SK-N-SH treated with all-trans-retinoic acid at 6 μM for 48 hours (cell line): ENCODE results near the gene HLCS.

Experiments used
- ATAC-seq: fragments of 200-7000 bp; cut with Tn5 transposase; 3 replicates; pipeline ENCODE4 v1.9.1; 2020; ENCODE audit warnings: mild to moderate bottlenecking, moderate library complexity
- ARNTL ChIP-seq: fragments of 450-650 bp; formaldehyde crosslinking; IDR thresholded peaks from 2 replicates; pipeline ENCODE4 v1.5.0; 2020; ENCODE audit warnings: low read depth, mild to moderate bottlenecking, moderate library complexity, borderline replicate concordance
- BACH2 ChIP-seq: fragments of 250-450 bp; sonication (Bioruptor Pico); IDR thresholded peaks from 2 replicates; pipeline ENCODE4 v1.9.0; 2021; ENCODE audit warnings: mild to moderate bottlenecking, borderline replicate concordance
- CSDC2 ChIP-seq: fragments of 250-450 bp; sonication (Bioruptor Pico); IDR thresholded peaks from 2 replicates; pipeline ENCODE4 v1.5.0; 2020; ENCODE audit warnings: mild to moderate bottlenecking, moderate library complexity
- GLIS3 ChIP-seq: fragments of 250-450 bp; sonication (Bioruptor Pico); IDR thresholded peaks from 2 replicates; pipeline ENCODE4 v1.5.0; 2020; ENCODE audit warnings: mild to moderate bottlenecking, moderate library complexity
- ISL1 ChIP-seq: fragments of 250-450 bp; sonication (Bioruptor Pico); IDR thresholded peaks from 2 replicates; pipeline ENCODE4 v2.1.2; 2022; ENCODE audit warnings: mild to moderate bottlenecking, moderate library complexity
- PPARA ChIP-seq: fragments of 250-450 bp; sonication (Bioruptor Pico); IDR thresholded peaks from 2 replicates; pipeline ENCODE4 v1.5.0; 2020; ENCODE audit warnings: mild to moderate bottlenecking, borderline replicate concordance
- RARB ChIP-seq: fragments of 250-450 bp; sonication (Bioruptor Pico); IDR thresholded peaks from 2 replicates; pipeline ENCODE4 v1.8.0; 2021; ENCODE audit warnings: mild to moderate bottlenecking, moderate library complexity
- TCF4 ChIP-seq: fragments of 250-450 bp; sonication (Bioruptor Pico); IDR thresholded peaks from 2 replicates; pipeline ENCODE4 v1.8.0; 2021; ENCODE audit warnings: mild to moderate bottlenecking, moderate library complexity, borderline replicate concordance
- TOX ChIP-seq: fragments of 250-450 bp; sonication (Bioruptor Pico); IDR thresholded peaks from 2 replicates; pipeline ENCODE4 v1.8.0; 2021; ENCODE audit warnings: mild to moderate bottlenecking, moderate library complexity, borderline replicate concordance
- TSHZ2 ChIP-seq: fragments of 250-450 bp; sonication (Bioruptor Pico); IDR thresholded peaks from 2 replicates; pipeline ENCODE4 v1.5.0; 2020; ENCODE audit warnings: mild to moderate bottlenecking, moderate library complexity
- ZC3H10 ChIP-seq: fragments of 250-450 bp; sonication (Bioruptor Pico); IDR thresholded peaks from 2 replicates; pipeline ENCODE4 v1.5.1; 2021; ENCODE audit warnings: mild to moderate bottlenecking, moderate library complexity
- ZFP3 ChIP-seq: fragments of 250-450 bp; sonication (Bioruptor Pico); IDR thresholded peaks from 2 replicates; pipeline ENCODE4 v1.5.0; 2020; ENCODE audit warnings: mild to moderate bottlenecking, moderate library complexity
- ZFP30 ChIP-seq: fragments of 450-650 bp; formaldehyde crosslinking; IDR thresholded peaks from 2 replicates; pipeline ENCODE4 v1.5.0; 2022; ENCODE audit warnings: mild to moderate bottlenecking, moderate library complexity
- ZNF565 ChIP-seq: fragments of 450-650 bp; formaldehyde crosslinking; conservative IDR thresholded peaks from 2 replicates; pipeline ENCODE4 v1.5.0; 2020; ENCODE audit warnings: low read depth, mild to moderate bottlenecking, moderate library complexity
- ZNF70 ChIP-seq: fragments of 450-650 bp; formaldehyde crosslinking; IDR thresholded peaks from 2 replicates; pipeline ENCODE4 v1.5.0; 2020; ENCODE audit warnings: mild to moderate bottlenecking, moderate library complexity
- ZNF8 ChIP-seq: fragments of 450-650 bp; formaldehyde crosslinking; IDR thresholded peaks from 2 replicates; pipeline ENCODE4 v1.5.0; 2020; ENCODE audit warnings: mild to moderate bottlenecking, moderate library complexity
- TF ChIP-seq, protein P1 (sequence below): fragments of 250-450 bp; sonication (Bioruptor Pico); IDR thresholded peaks from 2 replicates; pipeline ENCODE4 v1.8.0; 2020; ENCODE audit warnings: mild to moderate bottlenecking, moderate library complexity, borderline replicate concordance
- TF ChIP-seq, protein P2 (sequence below): fragments of 250-450 bp; sonication (Bioruptor Pico); IDR thresholded peaks from 2 replicates; pipeline ENCODE4 v1.8.0; 2021; ENCODE audit warnings: low read depth, mild to moderate bottlenecking, moderate library complexity, borderline replicate concordance
- TF ChIP-seq, protein P3 (sequence below): fragments of 250-450 bp; sonication (Bioruptor Pico); IDR thresholded peaks from 2 replicates; pipeline ENCODE4 v1.5.1; 2020; ENCODE audit warnings: low read depth, mild to moderate bottlenecking, moderate library complexity

The HLCS gene

DNA sequence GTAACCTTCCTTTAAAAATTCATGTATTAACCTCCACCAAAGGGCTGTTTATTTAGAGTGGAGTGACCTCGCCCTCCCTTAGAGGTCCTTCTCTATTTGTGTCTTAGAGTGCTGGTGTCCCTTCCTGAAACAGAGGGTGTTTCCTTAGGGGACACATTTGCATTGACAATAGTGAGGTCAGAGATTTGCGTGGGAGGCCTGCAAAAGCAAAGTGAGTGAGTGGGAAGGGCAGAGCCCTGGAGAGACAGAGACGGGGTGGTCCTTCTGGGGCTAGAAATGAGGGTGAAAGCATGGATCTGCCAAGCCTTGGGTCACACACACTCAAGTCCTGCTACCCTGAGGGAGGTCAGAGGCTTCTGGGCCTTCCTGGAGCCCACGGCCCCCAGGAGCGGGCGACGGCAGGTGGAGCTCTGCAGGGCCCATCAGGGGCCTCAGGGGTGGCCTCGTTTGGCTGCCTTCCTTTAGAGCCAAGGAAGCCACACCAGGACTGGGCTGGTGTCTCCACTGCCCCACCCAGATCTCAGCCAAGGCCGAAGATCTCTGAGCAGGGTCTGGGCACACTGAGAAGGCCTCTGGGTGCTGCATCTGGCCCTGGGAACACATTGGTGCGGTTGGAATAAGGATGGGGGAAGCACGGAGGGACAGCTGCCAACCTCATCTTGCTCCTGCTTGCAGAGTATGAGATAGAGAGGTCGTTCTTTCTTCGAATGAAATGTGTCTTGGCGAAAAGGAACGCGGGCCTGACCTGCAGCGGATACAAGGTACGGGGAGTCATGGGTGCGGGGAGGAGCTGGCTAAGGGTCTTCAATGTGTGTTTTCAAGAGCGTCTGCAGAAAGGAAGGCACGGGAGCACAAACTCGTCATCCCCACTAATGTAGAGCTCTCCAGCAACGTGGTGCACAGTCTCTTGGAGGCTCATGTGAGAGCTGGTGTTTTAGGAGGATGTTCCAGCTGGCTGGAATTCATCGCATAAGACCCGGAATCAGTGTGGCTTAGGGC lies 243.8 kb downstream of the HLCS start (continued):
- no peak for TF ChIP-seq TSHZ2 (CRISPR knock-in tag)
- no peak for TF ChIP-seq GLIS3 (CRISPR knock-in tag)
- TF ChIP-seq ZNF70 (CRISPR knock-in tag): no peak

DNA sequence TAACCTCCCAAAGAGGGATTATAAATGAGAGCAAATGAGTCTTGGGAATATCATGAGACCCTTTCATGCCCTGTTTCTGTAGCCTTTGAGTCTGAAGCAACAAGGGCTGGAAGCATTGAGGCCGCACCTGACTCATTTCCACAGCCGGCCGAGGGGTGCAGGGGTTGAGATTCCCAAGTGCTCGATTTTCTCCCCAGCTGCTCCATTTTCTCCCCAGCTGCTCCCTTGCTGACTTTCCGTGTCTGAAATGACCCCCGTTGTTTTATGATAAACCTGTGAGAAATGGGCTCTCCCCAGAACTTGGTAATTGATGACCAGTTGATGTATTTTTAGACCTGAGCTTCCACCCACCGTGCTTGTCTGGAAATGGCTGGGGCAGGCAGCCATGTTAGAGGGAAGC lies 244.7 kb downstream of the HLCS start:
- no peak for TF ChIP-seq ZC3H10
- TF ChIP-seq ZFP3 (CRISPR knock-in tag): no peak
- TF ChIP-seq, protein P1, sequence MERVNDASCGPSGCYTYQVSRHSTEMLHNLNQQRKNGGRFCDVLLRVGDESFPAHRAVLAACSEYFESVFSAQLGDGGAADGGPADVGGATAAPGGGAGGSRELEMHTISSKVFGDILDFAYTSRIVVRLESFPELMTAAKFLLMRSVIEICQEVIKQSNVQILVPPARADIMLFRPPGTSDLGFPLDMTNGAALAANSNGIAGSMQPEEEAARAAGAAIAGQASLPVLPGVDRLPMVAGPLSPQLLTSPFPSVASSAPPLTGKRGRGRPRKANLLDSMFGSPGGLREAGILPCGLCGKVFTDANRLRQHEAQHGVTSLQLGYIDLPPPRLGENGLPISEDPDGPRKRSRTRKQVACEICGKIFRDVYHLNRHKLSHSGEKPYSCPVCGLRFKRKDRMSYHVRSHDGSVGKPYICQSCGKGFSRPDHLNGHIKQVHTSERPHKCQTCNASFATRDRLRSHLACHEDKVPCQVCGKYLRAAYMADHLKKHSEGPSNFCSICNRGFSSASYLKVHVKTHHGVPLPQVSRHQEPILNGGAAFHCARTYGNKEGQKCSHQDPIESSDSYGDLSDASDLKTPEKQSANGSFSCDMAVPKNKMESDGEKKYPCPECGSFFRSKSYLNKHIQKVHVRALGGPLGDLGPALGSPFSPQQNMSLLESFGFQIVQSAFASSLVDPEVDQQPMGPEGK: no peak
- TF ChIP-seq GLIS3 (CRISPR knock-in tag): no peak
- TF ChIP-seq ZNF8 (CRISPR knock-in tag): no peak
- TF ChIP-seq BACH2: no peak
- no peak for TF ChIP-seq TCF4 (CRISPR knock-in tag)
- TF ChIP-seq, protein P2, sequence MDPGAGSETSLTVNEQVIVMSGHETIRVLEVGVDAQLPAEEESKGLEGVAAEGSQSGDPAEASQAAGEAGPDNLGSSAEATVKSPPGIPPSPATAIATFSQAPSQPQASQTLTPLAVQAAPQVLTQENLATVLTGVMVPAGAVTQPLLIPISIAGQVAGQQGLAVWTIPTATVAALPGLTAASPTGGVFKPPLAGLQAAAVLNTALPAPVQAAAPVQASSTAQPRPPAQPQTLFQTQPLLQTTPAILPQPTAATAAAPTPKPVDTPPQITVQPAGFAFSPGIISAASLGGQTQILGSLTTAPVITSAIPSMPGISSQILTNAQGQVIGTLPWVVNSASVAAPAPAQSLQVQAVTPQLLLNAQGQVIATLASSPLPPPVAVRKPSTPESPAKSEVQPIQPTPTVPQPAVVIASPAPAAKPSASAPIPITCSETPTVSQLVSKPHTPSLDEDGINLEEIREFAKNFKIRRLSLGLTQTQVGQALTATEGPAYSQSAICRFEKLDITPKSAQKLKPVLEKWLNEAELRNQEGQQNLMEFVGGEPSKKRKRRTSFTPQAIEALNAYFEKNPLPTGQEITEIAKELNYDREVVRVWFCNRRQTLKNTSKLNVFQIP (CRISPR knock-in tag): no peak
- no peak for TF ChIP-seq ZNF565 (CRISPR knock-in tag)
- no peak for ATAC-seq

GRCh38 chr21:36719614-36720013 lies 246.9 kb downstream of the HLCS start:
- no peak for ATAC-seq
- no peak for TF ChIP-seq ZNF70 (CRISPR knock-in tag)
- no peak for TF ChIP-seq TOX (CRISPR knock-in tag)
- TF ChIP-seq, protein P3, sequence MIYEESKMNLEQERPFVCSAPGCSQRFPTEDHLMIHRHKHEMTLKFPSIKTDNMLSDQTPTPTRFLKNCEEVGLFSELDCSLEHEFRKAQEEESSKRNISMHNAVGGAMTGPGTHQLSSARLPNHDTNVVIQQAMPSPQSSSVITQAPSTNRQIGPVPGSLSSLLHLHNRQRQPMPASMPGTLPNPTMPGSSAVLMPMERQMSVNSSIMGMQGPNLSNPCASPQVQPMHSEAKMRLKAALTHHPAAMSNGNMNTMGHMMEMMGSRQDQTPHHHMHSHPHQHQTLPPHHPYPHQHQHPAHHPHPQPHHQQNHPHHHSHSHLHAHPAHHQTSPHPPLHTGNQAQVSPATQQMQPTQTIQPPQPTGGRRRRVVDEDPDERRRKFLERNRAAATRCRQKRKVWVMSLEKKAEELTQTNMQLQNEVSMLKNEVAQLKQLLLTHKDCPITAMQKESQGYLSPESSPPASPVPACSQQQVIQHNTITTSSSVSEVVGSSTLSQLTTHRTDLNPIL (CRISPR knock-in tag): no peak
- TF ChIP-seq ISL1 (CRISPR knock-in tag): no peak
- TF ChIP-seq RARB: no peak
- no peak for TF ChIP-seq ZFP3 (CRISPR knock-in tag)
- TF ChIP-seq ARNTL (CRISPR knock-in tag): no peak
- TF ChIP-seq TCF4 (CRISPR knock-in tag): no peak
- TF ChIP-seq, all 23 proteins: peak for 0

GRCh38 chr21:36718951-36719501 lies 247.4 kb downstream of the HLCS start:
- ATAC-seq: no peak; the same call in 2 of the 3 replicates
- TF ChIP-seq, protein P1: no peak
- TF ChIP-seq ARNTL (CRISPR knock-in tag) (no peak), ZFP30 (CRISPR knock-in tag) (no peak), TCF4 (CRISPR knock-in tag) (no peak), BACH2 (no peak), ISL1 (CRISPR knock-in tag) (no peak), ZC3H10 (no peak), TOX (CRISPR knock-in tag) (no peak), GLIS3 (CRISPR knock-in tag) (no peak), CSDC2 (CRISPR knock-in tag) (no peak), ZNF8 (CRISPR knock-in tag) (no peak), PPARA (CRISPR knock-in tag) (no peak), ZFP3 (CRISPR knock-in tag) (no peak), RARB (no peak)
- TF ChIP-seq, protein P2 (CRISPR knock-in tag): no peak
- TF ChIP-seq, protein P3 (CRISPR knock-in tag): no peak
